GF-D8 (cell line): ENCODE results near the gene PRUNE2.

ENCODE experiments used
- DNase-seq: peaks from one replicate; lab custom pipeline; 2025; lab: John Stamatoyannopoulos, UW

The PRUNE2 gene

GRCh38 chr9:76573905-76574760 is 331.8 kb downstream of the PRUNE2 start:
- DNase-seq: no peak

GRCh38 chr9:76573408-76573807 is 332.5 kb downstream of the PRUNE2 start:
- DNase-seq: no peak

- DNase-seq: no peak
Measured at GRCh38 chr9:76572151-76572550, 333.8 kb downstream of the PRUNE2 start.

- DNase-seq: no peak
Measured at GRCh38 chr9:76571743-76572146, 334.2 kb downstream of the PRUNE2 start.

GRCh38 chr9:76571288-76571687 is 334.6 kb downstream of the PRUNE2 start:
- no peak for DNase-seq

- peak; percentile 19 for DNase-seq
Measured at GRCh38 chr9:76570826-76571225, 335.1 kb downstream of the PRUNE2 start.

DNA sequence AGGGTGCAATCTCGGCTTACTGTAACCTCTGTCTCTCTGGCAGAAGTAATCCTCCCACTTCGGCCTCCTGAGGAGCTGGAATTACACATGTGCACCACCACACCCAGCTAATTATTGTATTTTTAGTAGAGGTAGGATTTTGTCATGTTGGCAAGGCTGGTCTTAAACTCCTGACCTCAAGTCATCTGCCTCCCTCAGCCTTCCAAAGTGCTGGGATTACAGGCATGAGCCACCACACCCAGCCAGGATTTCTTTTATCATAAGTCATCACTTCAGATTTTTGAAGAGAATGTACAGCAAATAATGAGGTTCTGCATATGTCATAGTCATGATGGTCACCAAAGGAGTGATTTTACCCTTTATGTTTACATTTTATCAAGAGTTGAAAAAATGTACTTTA is 338.8 kb downstream of the PRUNE2 start:
- no peak for DNase-seq

- DNase-seq: no peak
Measured at GRCh38 chr9:76564297-76564696, 341.6 kb downstream of the PRUNE2 start.

DNA sequence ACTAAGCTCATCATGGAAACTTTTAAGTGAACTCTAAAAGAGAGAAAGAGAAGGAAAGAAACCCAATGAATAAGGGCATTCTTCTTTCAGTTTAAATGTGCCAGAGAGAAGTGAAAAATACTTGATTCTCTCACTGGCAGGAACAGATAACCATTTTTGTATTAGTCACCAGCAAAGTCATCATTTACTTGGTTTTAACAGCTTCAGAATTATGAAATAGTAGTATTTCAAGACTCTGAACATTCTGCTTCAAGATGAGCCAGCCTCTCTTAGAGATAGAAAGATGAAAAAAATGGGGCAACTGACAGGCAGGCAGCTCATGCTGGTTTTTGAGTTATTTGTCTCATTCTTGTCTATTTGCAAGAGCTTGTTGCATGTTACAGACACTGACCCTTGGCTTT is 343.4 kb downstream of the PRUNE2 start:
- no peak for DNase-seq

GRCh38 chr9:76561900-76562299 is 344.0 kb downstream of the PRUNE2 start:
- DNase-seq: no peak
